GM21526 (cell line): ENCODE measurements around the gene AOC1.

Experiments
- ATAC-seq: cut with Tn5 transposase; IDR thresholded peaks from one replicate; pipeline ENCODE4 v1.9.1; 2021; ENCODE audit warnings: moderate library complexity; ENCODE audit not compliant: unreplicated experiment, low FRiP score

AOC1 gene

GRCh38 chr7:150857276-150858055, 5.1 kb downstream of the AOC1 start:
- no peak for ATAC-seq

- no peak for ATAC-seq
Measured at GRCh38 chr7:150858236-150859197, 6.2 kb downstream of the AOC1 start.

DNA sequence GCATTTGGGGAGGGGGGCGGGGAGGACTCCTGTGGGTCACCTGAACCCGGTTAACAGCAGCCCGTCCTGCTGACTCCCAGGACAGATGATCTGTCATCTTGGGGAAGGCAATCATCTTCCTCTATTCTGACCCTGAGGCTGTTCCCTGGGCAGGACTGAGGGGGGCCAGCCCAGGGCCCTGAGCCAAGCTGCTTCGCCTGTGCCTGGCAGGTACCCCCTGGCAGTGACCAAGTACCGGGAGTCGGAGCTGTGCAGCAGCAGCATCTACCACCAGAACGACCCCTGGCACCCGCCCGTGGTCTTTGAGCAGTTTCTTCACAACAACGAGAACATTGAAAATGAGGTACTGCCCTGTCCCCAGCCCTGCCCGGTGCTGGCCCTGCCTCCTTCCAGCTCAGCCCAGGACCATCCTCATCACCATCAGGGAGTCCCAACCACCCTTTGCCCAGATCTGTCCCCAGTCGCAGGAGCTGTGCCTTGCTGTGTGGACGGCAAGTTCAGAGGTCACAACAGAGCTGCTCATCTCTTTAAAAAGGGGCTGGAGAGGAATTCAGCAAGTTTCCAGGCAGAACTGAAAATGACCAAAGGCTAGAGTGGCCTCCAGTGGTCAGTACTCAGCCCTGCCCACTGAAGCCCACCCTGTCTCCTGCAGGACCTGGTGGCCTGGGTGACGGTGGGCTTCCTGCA, 8.1 kb downstream of the AOC1 start:
- no peak for ATAC-seq

- no peak for ATAC-seq
Measured at GRCh38 chr7:150860978-150861295, 8.6 kb downstream of the AOC1 start.

DNA sequence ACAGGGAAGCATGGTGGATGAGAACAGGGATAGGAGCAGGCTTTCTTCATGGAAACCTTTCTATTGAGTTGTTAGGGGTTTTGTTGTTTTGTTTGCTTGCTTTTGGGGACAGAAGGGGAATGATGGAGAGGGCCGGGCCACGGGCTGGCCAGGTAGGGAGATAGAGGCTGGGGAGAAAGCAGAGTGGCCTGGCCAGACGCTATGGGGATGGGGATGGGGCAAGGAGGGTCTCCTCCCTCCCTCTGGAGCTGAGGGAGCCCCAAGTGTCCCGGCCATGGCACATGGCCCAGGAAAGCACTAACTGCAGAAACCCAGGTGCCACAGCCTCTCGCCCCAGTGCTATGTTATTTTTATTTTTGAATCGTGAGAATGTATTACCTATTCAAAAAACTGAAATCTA, 10.0 kb downstream of the AOC1 start:
- no peak for ATAC-seq

DNA sequence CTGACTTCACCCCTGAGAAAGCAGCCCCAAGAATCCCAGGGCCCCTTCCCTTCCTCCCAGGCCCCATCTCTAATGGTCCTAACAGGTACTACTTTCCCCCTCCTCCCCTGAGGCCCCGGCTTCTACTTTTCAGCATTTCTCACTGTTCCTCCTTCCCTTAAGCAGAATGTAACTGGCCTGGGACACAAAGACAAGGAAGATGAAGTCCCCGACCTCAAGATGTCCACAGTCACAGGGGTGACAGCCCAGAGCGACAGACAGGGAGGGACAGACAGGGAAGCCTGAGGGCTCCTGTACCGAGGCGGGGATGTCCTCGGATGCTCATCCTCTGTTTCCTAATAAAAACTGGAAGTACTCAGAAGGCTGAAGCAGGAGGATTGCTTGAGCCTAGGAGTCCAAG, 11.6 kb downstream of the AOC1 start:
- no peak for ATAC-seq

DNA sequence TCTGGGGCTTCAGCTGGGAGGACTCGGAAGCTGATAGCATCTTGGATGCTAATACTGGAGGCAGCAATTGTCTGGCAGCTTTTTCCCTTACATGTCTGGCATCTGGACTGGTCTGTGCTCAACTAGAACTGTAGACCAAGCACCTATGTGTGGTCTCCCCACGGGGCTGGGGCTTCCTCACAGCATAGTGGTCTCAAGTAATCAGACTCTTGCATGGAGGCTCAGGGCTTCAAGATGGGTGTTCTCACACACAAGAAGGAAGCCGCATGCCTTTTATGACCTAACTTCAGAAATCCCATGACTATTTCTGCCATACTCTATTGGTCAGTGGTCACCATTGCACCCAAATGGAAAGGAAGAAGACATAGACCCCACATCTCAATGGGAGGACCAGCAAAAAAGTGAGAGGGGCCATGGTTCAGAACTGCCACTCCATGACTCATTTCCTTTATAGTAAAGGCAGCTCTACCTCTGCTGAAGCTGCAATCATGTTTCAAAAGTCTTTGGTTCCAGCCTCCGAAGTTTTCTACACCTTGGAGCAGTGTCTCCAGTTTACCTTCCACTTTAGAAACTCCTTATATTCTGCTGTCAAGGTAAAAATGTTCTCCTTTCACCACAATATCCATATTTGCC, 14.7 kb downstream of the AOC1 start:
- ATAC-seq: no peak

DNA sequence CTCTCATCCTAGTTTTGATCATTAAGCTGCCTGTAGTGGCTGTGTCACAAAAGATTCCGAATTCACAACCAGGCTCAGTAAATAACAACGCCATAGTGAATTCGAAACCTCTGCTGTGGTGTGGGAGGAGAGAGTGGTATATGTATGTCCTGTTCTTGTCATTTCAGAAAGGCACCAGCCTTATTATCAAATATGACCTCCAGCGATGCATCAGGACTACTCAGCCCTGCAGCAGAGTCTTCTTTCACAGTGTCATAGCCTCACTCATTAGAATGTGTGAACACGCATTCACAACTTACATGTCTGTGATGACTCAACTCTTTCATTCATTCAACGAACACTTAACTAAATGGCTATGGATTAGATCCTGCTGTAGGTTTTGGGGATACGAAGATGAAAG, 15.3 kb downstream of the AOC1 start:
- ATAC-seq: no peak

DNA sequence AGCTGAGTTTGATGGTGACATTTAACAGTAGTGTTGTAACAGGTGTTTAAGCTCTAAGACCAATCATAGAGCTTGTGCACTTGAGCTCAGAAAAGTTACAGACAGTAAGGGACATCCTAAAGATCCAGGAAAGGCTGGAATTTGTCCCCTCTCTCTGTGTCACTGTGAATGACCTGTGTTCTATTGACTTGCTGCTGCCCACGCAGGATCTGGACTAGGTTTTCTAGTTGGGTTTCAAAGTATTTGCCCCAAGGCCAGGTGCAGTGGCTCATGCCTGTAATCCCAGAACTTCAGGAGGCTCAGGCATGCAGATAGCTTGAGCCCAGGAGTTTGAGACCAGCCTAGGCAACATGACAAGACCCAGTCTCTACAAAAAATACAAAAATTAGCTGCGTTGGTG, 17.1 kb downstream of the AOC1 start:
- no peak for ATAC-seq

GRCh38 chr7:150871601-150872000, 19.3 kb downstream of the AOC1 start:
- no peak for ATAC-seq

- ATAC-seq: no peak
Measured at GRCh38 chr7:150874401-150875198, 22.3 kb downstream of the AOC1 start.

DNA sequence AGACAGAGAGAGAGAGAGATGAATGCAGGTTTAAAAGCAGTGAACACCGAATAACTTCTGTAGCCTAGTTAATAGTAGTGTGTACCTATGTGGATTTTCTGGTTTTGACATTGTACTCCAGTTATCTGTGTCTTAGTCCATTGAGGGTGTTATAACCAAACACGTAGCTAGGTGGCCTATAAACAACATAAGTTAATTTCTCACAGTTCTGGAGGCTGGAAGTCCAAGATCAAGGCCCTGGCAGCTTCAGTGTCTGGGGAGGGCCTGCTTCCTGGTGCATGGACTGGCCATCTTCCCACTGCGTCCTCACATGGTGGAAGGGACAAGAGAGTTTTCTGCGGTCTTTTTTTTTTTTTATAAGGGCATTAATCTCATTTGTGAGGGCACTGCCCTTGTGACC, 23.5 kb downstream of the AOC1 start:
- ATAC-seq: no peak

GRCh38 chr7:150876817-150877526, 24.7 kb downstream of the AOC1 start:
- no peak for ATAC-seq

DNA sequence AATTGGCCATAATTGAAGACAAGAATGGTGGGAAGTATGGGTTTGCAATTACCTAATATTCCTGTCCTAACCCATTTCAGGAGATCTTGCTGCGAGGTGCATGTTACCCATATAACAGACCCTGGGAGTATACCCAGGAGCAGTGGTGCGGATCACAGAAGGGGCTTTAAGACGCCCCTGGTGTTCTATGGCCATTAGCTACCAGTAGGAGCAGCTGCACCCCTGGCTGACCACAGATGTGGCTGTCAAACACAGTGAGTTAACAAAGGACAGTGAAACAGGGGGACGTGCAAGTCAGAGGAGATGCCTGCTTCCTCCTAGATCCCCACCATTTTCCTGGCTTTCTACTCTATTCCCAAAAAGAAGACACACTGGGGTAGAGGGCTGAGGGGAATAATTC, 25.2 kb downstream of the AOC1 start:
- ATAC-seq: no peak

DNA sequence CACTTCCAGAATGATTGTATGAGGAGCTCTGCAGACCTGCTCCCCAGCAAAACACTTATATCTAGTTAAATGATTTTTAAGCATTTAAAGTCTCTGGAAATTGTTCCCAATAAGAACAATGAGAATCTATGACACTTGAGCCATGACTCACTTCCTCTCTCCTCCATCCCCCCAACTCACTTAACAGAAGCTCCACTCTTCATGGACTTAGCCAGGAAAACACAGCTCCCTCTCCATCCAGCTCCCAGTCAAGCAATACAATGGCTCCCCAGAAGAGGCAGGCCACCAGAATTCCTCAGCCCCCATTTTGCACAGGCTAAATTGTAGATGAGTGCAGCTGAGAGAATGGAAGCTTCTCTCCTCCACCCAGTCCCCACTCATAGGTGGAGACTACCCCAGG, 27.0 kb downstream of the AOC1 start:
- no peak for ATAC-seq

GRCh38 chr7:150881189-150881588, 28.9 kb downstream of the AOC1 start:
- ATAC-seq: no peak

DNA sequence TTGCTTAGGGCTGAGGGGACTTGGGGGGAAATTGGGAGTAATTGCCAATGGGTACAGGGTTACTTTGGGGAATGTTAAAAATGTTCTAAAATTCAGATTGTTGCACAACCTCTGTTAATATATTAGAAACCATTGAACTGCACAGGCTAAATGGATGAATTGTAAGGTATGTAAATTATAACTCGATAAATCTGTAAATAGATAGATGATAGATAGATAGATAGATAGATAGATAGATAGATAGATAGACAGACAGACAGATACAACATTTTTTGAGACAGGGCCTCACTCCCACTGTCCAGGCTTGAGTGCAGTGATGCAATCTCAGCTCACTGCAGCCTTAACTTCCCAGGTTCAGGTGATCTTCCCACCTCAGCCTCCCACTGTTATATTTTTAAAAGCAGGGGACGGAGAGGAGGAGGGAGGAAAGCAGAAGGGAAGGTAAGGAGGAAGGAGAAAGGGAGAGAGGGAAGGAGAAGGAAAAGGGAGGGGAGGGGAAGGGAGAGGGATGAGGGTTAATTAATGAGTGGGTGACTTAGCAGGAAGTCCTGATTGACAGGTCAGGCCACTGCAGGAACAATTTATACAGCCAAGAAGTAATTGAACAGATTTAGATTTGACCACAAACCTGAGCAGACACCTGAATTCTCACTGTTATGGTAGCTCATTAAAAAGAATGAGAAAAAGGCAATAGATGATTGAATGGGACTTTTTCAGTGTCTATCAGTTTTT, 38.7 kb downstream of the AOC1 start:
- no peak for ATAC-seq

DNA sequence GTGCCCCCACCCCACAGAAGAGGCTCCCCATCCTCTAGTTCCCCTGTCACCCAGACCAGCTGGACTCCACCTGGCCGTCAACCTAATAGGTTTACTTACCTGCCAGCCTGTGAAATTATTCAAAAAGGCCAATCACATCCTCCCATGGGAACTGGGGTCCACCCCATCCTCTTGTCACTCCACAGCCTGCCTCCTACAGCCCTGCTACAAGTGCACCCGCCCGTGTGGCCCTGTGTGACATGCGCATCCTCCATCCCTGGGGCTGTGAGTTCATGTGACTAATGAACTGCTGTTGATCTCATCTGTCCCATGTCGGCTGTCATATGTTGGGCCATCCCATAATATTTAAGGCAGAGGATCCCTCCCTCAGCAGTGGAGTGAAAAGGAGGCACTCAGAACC, 39.4 kb downstream of the AOC1 start:
- no peak for ATAC-seq

DNA sequence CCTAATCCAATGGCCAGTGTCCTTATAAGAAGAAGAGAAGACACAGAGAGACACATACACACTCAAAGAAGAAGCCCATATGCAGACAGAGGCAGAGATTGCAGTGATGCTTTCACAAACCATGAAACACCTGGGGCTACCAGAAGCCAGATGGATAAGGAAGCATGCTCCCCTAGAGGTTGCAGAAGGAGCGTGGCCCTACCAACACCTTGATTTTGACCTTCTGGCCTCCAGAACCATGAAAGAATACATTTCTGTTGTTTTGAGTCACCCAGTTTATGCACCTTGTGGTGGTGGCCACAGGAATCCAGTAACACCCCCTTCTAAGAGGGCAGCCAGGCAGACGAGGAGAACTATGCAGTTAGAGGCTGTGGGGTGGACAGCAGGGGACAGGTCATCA, 43.5 kb downstream of the AOC1 start:
- ATAC-seq: no peak
